NOMO-1 treated with dmso at 0.1 percent for 144 hours (cell line): ENCODE data around the gene CAMK1G.

Experiments used
- DNase-seq: peaks from one replicate; lab custom pipeline; 2025; ENCODE audit not compliant: unreplicated experiment; lab: John Stamatoyannopoulos, UW

The CAMK1G gene

GRCh38 chr1:209657918-209658317 is 74.4 kb downstream of the CAMK1G start:
- no peak for DNase-seq

GRCh38 chr1:209659909-209660308 is 76.4 kb downstream of the CAMK1G start:
- DNase-seq = peak; percentile 64

DNA sequence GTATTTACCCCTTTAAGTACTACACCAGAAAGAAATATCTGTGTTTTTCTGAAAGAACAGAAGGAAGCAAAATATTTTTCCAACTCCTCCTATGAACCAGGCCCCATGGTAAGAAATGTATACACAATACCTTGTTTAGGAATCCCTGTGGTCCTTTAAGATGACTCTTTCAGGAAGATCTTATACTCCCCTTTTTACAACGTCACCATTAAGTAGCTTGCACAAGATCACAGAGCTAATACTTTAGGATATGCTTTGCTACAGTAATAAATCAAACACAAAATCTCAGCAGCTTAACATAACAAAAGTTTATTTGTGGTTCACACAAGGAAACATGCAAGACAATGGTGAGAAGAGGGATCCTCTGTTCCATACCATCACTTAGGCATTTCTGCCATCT is 77.6 kb downstream of the CAMK1G start:
- DNase-seq = no peak

- DNase-seq = no peak
Measured at GRCh38 chr1:209662879-209663327, 79.4 kb downstream of the CAMK1G start.
